Activated CD4-positive, CD25-positive, alpha-beta regulatory T cell treated with anti-CD3 and anti-CD28 coated beads, Interleukin-2, amount 50 U/mL, for 24 hours (primary cell): Measurements from ENCODE around the gene PTPN20.

Experiments
- ATAC-seq, 2 donors: fragments of 150-1000 bp; cut with Tn5 transposase; one replicate each; pipeline ENCODE4 v1.10.0; 2021; ENCODE audit warnings: mild to moderate bottlenecking in 1 of 2, moderate library complexity in 1 of 2

Gene PTPN20

DNA sequence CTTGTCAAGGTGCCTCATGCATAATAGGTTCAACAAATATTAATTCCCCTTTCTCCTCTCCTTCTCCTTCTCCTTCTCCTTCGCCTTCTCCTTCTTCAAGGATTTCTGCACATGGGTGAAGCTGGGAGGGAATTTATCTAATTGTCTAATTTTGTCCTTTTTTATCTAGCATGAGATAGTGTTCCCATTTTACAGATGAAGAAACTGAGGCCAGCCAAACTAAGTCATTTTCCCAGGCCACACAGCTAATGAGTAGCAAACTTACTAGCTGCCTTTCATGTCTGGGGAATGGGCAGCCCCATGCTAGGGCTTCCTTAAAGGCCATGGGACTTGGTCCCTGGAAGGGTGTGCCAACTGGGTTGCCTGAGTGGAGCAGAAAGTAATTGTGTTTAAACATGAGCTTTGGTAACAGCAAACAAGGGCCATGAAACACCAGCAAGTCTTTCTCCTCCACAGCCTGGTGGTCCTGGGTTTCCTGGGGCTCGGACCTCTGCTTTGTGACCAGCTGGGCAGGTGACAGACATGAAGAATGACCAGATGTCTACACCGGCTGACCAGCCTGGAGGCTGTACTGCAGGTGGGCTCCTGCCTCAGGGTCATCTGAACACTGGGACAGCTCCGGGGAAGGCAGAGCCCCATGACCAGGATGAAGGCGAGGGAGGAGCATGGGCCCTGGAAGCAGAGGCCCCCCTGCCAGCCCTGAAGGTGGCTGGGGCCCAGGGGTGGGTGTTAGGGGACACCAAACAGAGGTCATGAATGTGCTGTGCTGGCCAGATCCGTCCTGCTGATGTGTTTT, 138.0 kb downstream of the PTPN20 start:
- no peak for ATAC-seq

DNA sequence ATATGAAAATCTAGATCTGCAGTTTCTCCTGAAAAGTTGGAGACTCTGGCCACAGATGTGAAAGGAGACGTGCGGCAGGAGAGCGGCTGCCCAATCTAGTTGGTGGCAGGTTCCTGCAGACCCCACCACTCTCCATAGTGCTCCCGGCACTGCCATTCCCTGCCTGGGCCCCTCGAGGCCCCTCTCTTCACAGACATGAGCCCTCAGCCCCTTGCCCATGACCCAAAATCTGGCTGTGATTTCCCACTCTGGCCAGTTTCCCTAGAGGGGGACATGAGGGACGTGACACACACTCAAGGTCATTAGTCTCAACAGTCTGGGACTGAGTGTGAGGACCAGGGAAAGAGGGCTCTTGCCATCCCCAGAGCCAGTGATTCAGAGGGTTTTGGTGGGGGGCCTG, 138.7 kb downstream of the PTPN20 start:
- no peak for ATAC-seq

DNA sequence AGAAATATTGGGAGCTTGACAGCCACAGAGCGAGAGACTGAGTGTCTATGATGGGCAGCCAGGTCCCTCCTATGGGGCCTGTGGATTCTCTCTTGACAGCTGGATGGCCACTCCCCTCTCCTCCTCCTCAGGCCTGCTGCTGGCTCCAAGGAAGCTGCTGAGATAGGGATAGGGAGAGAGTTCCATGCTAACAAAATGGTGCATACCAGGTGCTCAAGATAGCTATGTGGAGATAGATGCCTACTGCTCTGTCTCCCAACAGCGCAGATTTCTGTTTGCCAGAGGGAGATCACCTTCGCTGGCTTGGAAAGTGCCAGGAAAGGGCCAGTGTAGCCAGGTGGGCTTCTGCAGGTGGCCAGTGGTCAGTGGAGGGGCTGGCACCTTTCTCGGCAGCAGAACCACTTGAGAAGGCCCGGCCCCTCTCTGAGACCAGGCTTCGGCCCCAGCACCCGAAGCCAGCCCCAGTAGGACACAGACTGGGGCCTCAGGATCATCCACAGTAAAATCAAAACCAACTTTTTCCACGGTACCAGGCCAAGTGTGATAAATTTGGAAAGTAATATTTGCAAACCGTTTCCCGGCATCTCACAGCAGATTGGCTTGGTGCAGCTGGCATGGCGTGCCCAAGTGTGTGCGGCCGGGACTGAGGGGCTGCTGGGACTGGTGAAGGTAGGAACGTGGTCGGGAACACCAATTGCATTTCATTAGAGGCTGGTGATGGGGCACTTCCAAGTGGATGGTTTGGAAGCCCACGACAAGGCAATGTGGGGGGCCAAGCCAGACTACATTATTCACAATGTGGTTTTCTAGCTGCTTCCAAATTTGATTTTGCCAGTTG, 139.6 kb downstream of the PTPN20 start:
- ATAC-seq, result no peak

DNA sequence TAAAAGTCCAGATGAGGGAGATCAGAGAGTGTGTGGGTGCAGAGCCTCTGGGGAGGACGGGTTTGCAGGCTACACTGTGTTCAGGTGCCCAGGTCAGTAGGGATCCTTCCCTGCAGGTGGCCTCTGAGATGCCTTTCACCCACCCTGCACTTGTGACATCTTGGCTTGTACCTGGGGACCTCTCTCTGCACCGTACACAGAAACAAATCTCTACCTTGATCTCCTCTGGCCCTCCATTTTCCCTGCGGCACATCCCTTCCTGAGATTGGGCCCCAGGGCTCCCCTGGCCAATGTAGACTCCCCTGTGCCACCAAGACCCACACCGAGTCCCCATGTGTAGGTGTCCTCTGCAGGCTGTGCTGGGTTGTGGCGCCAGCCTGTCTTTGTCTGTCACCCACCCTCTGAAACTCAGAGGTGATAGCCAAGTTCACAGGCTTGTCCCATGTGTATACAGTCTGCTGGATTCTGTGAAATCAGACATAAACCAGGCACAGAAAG, 140.6 kb downstream of the PTPN20 start:
- ATAC-seq, result no peak
